HepG2 (cell line): ENCODE measurements around the gene CTSD.
"Not testable (repeated sequence)": the region's sequence is repeated elsewhere in the genome, so short reads cannot be mapped to it uniquely, and the experiment has no call there.

Experiments used
- AKAP8 ChIP-seq: sonication (generic); formaldehyde crosslinking; IDR thresholded peaks from 2 replicates; pipeline ENCODE4 v1.5.1; 2020; ENCODE audit warnings: mild to moderate bottlenecking, missing genetic modification reagents
- CHD2 ChIP-seq: IDR thresholded peaks from 2 replicates; pipeline ENCODE4 v1.6.1; 2011; ENCODE audit warnings: low read depth, low read length, improper control_type of control experiment
- FOXJ3 ChIP-seq: sonication (generic); formaldehyde crosslinking; IDR thresholded peaks from 2 replicates; pipeline ENCODE4 v1.4.0; 2020; ENCODE audit warnings: missing genetic modification reagents, mild to moderate bottlenecking, borderline replicate concordance
- POLR2A ChIP-seq, 2 experiments: IDR thresholded peaks; 2 replicates each; pipeline ENCODE4 v1.6.1; 2011; ENCODE audit warnings: low read depth in 2 of 2, low read length in 2 of 2, mild to moderate bottlenecking in 1 of 2, moderate library complexity in 1 of 2; ENCODE audit not compliant: insufficient read depth in 1 of 2
- SIN3B ChIP-seq: fragments of 150-350 bp; IDR thresholded peaks from 2 replicates; pipeline ENCODE4 v1.6.1; 2014; ENCODE audit warnings: low read length
- SRSF1 ChIP-seq: fragments of 200-400 bp; formaldehyde crosslinking; optimal IDR thresholded peaks from 2 replicates; pipeline ENCODE3; 2017; ENCODE audit warnings: mild to moderate bottlenecking, low read depth, low read length, moderate library complexity
- TGIF2 ChIP-seq: IDR thresholded peaks from 2 replicates; pipeline ENCODE4 v1.6.1; 2016; ENCODE audit warnings: control low read depth, missing compliant biosample characterization
- TP53 ChIP-seq: sonication (generic); formaldehyde crosslinking; conservative IDR thresholded peaks from 2 replicates; pipeline ENCODE4 v1.4.0; 2020; ENCODE audit warnings: missing genetic modification reagents
- ZNF335 ChIP-seq: sonication (generic); formaldehyde crosslinking; IDR thresholded peaks from 2 replicates; pipeline ENCODE4 v1.4.0; 2020; ENCODE audit warnings: missing genetic modification reagents
- ZNF547 ChIP-seq: sonication (generic); formaldehyde crosslinking; IDR thresholded peaks from 2 replicates; pipeline ENCODE4 v1.5.1; 2020; ENCODE audit warnings: mild to moderate bottlenecking, missing genetic modification reagents
- TF ChIP-seq, protein P1 (sequence below): sonication (generic); formaldehyde crosslinking; IDR thresholded peaks from 2 replicates; pipeline ENCODE4 v1.4.0; 2020; ENCODE audit warnings: missing genetic modification reagents
- TF ChIP-seq, protein P2 (sequence below): sonication (generic); formaldehyde crosslinking; IDR thresholded peaks from 2 replicates; pipeline ENCODE4 v1.4.0; 2020; ENCODE audit warnings: mild to moderate bottlenecking, missing genetic modification reagents
- TF ChIP-seq, protein P3 (sequence below): sonication (generic); formaldehyde crosslinking; IDR thresholded peaks from 2 replicates; pipeline ENCODE4 v1.5.0; 2020; ENCODE audit warnings: mild to moderate bottlenecking, missing genetic modification reagents, moderate library complexity

DNA sequence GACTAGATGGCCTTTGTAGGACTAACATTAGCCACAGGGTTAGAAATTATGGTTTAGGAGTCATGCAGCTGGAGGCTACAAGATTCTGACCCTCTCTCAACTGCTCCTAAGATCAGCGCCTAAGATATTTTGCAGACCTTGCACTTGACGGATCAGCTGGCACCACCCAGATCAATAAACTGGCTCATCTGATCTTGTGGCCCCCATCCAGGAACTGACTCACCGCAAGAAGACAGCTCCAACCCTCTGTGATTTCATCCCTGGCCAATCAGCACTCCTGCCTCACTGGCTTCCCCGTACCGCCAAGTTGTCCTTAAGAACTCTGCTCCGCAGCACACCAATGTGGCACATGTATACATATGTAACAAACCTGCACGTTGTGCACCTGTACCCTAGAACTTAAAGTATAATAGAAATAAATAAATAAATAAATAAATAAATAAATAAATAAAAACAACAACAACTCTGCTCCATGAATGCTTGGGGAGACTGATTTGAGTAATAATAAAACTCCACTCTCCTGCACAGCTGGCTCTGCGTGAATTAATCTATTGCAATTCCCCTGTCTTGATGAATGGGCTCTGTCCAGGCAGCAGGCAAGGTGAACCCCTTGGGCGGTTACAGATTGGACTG lies 5.7 kb upstream of the CTSD start:
- not testable (repeated sequence) for TF ChIP-seq CHD2; AKAP8 (CRISPR knock-in tag); TGIF2; SIN3B; SRSF1; ZNF547 (CRISPR knock-in tag); FOXJ3; ZNF335 (CRISPR knock-in tag); POLR2A (IDR thresholded peaks at IDR 0.05; ENCODE audit: insufficient read depth in 1 of 2, low read depth in 2 of 2, low read length in 2 of 2); TP53
- TF ChIP-seq, protein P1, sequence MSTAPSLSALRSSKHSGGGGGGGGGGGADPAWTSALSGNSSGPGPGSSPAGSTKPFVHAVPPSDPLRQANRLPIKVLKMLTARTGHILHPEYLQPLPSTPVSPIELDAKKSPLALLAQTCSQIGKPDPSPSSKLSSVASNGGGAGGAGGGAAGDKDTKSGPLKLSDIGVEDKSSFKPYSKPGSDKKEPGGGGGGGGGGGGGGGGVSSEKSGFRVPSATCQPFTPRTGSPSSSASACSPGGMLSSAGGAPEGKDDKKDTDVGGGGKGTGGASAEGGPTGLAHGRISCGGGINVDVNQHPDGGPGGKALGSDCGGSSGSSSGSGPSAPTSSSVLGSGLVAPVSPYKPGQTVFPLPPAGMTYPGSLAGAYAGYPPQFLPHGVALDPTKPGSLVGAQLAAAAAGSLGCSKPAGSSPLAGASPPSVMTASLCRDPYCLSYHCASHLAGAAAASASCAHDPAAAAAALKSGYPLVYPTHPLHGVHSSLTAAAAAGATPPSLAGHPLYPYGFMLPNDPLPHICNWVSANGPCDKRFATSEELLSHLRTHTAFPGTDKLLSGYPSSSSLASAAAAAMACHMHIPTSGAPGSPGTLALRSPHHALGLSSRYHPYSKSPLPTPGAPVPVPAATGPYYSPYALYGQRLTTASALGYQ (CRISPR knock-in tag) = not testable (repeated sequence)
- TF ChIP-seq, protein P2, sequence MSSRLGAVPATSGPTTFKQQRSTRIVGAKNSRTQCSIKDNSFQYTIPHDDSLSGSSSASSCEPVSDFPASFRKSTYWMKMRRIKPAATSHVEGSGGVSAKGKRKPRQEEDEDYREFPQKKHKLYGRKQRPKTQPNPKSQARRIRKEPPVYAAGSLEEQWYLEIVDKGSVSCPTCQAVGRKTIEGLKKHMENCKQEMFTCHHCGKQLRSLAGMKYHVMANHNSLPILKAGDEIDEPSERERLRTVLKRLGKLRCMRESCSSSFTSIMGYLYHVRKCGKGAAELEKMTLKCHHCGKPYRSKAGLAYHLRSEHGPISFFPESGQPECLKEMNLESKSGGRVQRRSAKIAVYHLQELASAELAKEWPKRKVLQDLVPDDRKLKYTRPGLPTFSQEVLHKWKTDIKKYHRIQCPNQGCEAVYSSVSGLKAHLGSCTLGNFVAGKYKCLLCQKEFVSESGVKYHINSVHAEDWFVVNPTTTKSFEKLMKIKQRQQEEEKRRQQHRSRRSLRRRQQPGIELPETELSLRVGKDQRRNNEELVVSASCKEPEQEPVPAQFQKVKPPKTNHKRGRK (CRISPR knock-in tag) = not testable (repeated sequence)
- TF ChIP-seq, protein P3, sequence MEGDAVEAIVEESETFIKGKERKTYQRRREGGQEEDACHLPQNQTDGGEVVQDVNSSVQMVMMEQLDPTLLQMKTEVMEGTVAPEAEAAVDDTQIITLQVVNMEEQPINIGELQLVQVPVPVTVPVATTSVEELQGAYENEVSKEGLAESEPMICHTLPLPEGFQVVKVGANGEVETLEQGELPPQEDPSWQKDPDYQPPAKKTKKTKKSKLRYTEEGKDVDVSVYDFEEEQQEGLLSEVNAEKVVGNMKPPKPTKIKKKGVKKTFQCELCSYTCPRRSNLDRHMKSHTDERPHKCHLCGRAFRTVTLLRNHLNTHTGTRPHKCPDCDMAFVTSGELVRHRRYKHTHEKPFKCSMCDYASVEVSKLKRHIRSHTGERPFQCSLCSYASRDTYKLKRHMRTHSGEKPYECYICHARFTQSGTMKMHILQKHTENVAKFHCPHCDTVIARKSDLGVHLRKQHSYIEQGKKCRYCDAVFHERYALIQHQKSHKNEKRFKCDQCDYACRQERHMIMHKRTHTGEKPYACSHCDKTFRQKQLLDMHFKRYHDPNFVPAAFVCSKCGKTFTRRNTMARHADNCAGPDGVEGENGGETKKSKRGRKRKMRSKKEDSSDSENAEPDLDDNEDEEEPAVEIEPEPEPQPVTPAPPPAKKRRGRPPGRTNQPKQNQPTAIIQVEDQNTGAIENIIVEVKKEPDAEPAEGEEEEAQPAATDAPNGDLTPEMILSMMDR (CRISPR knock-in tag) = not testable (repeated sequence)
